ENCODE measurements around the gene TIMP2.

The TIMP2 gene

GRCh38 chr17:78910497-78911284, 14.5 kb downstream of the TIMP2 start:
- no peaks in the 10 kb centered on the region for H3K79me2 ChIP-seq (ENCODE audit: control insufficient read depth, low read length)
- TF ChIP-seq EZH2phosphoT487 (IDR thresholded peaks at IDR 0.05; ENCODE audit: borderline replicate concordance, low read length) (no peak), CTCF (IDR thresholded peaks at IDR 0.05; ENCODE audit: low read depth, low read length, poor library complexity, severe bottlenecking) (no peak)
- no peak overlapping the region for H3K4me3 ChIP-seq (ENCODE audit: low read length)
- H3K9me3 ChIP-seq (ENCODE audit: control insufficient read depth, insufficient read depth, low read length), result no peaks in the 10 kb centered on the region
- H4K20me1 ChIP-seq (ENCODE audit: control insufficient read depth, insufficient read depth, low read depth, low read length), result no peaks in the 10 kb centered on the region
- H3K27me3 ChIP-seq (ENCODE audit: control insufficient read depth, low read length), result no peaks in the 10 kb centered on the region
- H3K9me2 ChIP-seq (replicated peaks; ENCODE audit: control insufficient read depth, low read length), result no peaks in the 10 kb centered on the region
- H3K36me3 ChIP-seq (ENCODE audit: control insufficient read depth, low read length), result no peaks in the 10 kb centered on the region
- no peak overlapping the region for H3K4me2 ChIP-seq (ENCODE audit: low read length)
- H3F3A ChIP-seq (ENCODE audit: control insufficient read depth, insufficient read depth), result no peaks in the 10 kb centered on the region
- H3K27ac ChIP-seq (ENCODE audit: low read depth, low read length), result no peak overlapping the region
- peaks cover under 1% of the 10 kb centered on the region for H3K4me1 ChIP-seq (ENCODE audit: control insufficient read depth, low read length)

GRCh38 chr17:78908426-78908825, 16.8 kb downstream of the TIMP2 start:
- H3K9me2 ChIP-seq (replicated peaks; ENCODE audit: control insufficient read depth, low read length), result no peaks in the 10 kb centered on the region
- peaks cover 6% of the 10 kb centered on the region; the same call in 1 of the 2 replicates for H3K27me3 ChIP-seq (ENCODE audit: control insufficient read depth, low read length)
- H3K4me3 ChIP-seq (ENCODE audit: low read length), result no peak overlapping the region
- H3K4me1 ChIP-seq (ENCODE audit: control insufficient read depth, low read length), result no peaks in the 10 kb centered on the region
- no peaks in the 10 kb centered on the region for H3K79me2 ChIP-seq (ENCODE audit: control insufficient read depth, low read length)
- no peak overlapping the region for H3K27ac ChIP-seq (ENCODE audit: low read depth, low read length)
- H3F3A ChIP-seq (ENCODE audit: control insufficient read depth, insufficient read depth), result no peaks in the 10 kb centered on the region
- H4K20me1 ChIP-seq (ENCODE audit: control insufficient read depth, insufficient read depth, low read depth, low read length), result no peaks in the 10 kb centered on the region
- no peaks in the 10 kb centered on the region for H3K9me3 ChIP-seq (ENCODE audit: control insufficient read depth, insufficient read depth, low read length)
- H3K4me2 ChIP-seq (ENCODE audit: low read length), result no peak overlapping the region
- no peaks in the 10 kb centered on the region for H3K36me3 ChIP-seq (ENCODE audit: control insufficient read depth, low read length)
- TF ChIP-seq EZH2phosphoT487 (IDR thresholded peaks at IDR 0.05; ENCODE audit: borderline replicate concordance, low read length) (no peak), CTCF (IDR thresholded peaks at IDR 0.05; ENCODE audit: low read depth, low read length, poor library complexity, severe bottlenecking) (no peak)

- Histone ChIP-seq H3K27me3 (ENCODE audit: control insufficient read depth, low read length) (peaks cover 9% of the 10 kb centered on the region; the same call in 1 of the 2 replicates), H3K4me2 (ENCODE audit: low read length) (no peak overlapping the region), H3K36me3 (ENCODE audit: control insufficient read depth, low read length) (no peaks in the 10 kb centered on the region), H3K4me1 (ENCODE audit: control insufficient read depth, low read length) (no peaks in the 10 kb centered on the region), H3K9me3 (ENCODE audit: control insufficient read depth, insufficient read depth, low read length) (no peaks in the 10 kb centered on the region), H3K79me2 (ENCODE audit: control insufficient read depth, low read length) (no peaks in the 10 kb centered on the region), H3K27ac (ENCODE audit: low read depth, low read length) (no peak overlapping the region), H3K9me2 (replicated peaks; ENCODE audit: control insufficient read depth, low read length) (no peaks in the 10 kb centered on the region), H3K4me3 (ENCODE audit: low read length) (no peak overlapping the region), H4K20me1 (ENCODE audit: control insufficient read depth, insufficient read depth, low read depth, low read length) (no peaks in the 10 kb centered on the region), H3F3A (ENCODE audit: control insufficient read depth, insufficient read depth) (no peaks in the 10 kb centered on the region)
- no peak for TF ChIP-seq CTCF (IDR thresholded peaks at IDR 0.05; ENCODE audit: low read depth, low read length, poor library complexity, severe bottlenecking)
- no peak for TF ChIP-seq EZH2phosphoT487 (IDR thresholded peaks at IDR 0.05; ENCODE audit: borderline replicate concordance, low read length)
Observed at GRCh38 chr17:78905541-78905940, 19.6 kb downstream of the TIMP2 start.

All from DOHH2 (cell line).